GM21381 (cell line): ENCODE results near the gene S100B.

ENCODE experiments used
- ATAC-seq: cut with Tn5 transposase; IDR thresholded peaks from one replicate; pipeline ENCODE4 v1.9.1; 2021; ENCODE audit warnings: mild to moderate bottlenecking, moderate library complexity; ENCODE audit not compliant: unreplicated experiment

Gene S100B

DNA sequence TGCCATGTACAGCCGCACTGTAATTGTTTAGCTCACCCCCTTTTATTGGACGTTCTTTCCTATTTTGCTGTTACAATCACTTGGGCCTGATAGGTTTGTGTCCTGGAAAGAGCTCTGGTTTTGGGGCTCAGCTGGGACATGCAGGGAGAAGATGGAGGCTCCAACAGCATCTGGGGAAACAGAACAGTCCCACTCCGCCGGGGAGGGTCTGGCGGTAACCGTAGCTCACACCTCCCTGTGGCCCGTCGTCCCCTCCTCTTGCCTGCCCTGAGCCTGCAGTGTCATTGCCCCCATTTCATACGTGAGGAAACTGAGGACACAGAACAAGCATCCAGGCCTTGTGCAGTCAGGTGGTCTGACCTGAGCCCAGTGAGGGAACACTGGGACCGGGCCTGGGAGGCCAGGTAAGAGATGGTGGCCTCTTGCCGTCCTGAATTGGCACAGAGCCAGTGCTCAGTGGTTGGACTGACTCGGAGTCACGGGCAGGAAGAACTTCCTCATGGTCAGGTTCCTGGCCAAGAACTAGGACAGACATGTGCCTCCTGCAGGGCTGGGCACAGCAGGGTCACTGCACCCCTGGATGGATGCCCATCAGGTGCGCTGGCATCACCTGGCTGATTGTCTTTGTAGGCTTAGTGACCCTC, 41.8 kb downstream of the S100B start:
- ATAC-seq = no peak

DNA sequence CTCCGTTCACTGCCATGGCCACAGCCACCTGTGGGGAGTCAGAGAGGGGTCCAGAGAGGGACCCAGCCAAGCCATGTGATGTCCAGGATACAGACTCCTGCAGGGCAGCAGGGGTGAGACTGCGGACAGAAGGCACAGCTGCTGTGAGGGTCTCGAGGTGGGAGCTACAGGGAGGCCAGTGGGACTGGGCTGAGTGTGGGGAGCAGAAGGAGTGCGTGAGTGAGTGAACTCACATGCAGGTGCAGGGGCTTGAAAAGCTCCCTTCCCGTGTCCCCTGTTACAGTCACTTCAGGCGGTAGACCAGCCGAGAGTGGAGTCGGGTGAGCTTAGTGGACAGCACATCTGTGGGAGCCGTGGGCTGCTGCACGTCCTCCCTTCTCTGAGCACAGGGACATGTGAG, 42.4 kb downstream of the S100B start:
- ATAC-seq = no peak

DNA sequence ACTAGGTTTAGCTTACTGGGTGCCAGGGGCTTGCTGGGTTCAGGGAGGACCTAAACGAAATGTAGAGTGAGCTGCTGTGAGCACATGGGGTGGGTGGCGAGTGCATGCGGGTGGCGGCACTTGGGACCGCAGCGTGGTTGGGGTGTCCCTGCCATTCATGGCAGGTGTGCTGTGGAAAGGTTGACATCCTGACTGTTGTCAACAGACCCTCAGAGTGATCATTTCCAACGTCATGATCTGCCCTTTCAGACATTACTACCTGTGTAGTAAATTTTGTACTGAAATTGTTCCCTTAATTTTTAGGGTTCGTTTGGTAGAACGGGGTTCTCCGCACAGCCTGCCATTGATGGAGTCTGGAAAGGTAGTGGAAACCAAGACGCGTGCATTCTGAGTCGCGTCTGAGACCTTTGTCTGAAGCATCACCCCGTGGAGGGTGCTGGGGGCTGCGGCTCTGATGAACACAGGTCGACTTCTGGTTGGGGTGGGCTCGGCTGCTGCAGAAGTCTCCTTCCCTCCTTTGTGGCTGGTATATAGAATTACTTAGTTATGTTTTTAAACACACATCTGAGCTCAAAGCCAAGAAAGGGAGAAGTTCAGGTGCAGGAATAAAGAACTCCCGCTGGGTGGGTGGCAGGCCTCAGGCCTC, 43.3 kb downstream of the S100B start:
- no peak for ATAC-seq

DNA sequence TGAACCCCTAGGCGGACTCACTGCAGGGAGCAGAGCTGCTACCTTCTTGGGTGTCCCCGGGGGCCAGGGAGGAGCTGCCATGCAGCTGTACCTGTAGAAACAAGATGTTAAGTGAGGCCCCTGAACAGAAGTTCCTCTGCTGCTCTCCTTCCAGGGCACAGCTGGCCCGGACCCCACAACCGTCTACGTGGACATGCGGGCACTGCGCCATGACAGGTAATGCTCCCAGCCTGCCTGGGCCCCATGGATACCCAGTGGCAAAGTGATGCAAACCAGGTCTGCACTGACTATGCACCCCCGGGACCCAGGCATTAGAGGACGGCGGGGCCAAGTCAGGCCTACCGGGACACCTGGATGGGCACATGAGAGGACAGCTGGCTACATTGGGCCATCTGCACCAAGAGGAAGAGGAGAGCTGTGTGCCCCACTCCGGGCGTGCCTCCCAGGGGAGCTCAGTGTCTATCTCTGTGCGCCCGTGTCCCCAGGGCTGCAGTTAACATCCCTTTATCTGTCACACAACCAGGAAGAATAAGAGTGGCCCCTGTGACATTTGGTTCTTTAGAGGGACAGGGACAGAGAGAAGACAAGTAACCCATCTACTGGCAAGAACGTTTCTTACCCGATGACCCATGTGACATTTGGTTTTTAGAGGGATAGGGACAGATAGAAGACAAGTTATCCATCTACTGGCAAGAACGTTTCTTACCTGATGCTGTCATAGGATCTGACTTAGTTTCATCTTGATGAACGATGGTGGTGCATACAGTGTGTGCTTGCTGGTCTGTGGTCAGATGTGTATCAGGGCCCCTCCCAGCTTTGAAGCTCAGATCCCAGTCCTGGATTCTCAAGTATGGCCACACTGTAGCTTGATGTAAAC, 44.1 kb downstream of the S100B start:
- ATAC-seq = no peak

DNA sequence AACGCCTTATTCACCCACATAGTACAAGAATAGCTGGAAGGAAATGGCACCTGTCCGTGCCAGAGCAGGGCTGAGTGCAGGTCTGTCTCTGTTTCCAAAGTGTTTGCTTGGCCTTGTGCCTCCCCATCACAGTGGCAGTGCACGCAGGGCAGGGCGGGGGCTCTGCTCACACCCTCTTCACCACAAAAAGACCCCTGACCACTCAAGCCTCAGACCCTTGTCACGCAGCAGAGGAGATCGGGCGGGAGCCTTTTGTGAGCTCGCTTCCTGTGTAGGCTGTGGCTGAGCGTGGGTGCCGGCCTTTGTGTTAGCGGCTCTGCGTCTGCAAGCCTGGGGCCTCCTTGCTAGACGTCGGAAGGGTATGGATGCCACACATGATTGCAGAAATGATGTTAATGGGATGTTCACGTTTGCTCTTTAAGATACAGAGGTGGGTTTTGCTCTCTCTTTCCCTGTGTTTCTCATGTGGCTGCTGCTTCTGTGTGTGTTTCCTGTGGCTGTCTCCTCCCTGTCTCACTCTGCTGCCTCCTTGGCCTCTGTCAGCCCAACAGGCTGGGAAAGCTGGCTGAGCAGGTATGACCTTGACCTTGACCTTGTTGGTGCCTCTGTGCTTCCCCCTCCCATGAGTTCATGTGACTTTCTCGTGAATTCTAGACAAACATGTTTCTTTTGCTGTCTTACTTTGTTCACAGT, 45.4 kb downstream of the S100B start:
- no peak for ATAC-seq

DNA sequence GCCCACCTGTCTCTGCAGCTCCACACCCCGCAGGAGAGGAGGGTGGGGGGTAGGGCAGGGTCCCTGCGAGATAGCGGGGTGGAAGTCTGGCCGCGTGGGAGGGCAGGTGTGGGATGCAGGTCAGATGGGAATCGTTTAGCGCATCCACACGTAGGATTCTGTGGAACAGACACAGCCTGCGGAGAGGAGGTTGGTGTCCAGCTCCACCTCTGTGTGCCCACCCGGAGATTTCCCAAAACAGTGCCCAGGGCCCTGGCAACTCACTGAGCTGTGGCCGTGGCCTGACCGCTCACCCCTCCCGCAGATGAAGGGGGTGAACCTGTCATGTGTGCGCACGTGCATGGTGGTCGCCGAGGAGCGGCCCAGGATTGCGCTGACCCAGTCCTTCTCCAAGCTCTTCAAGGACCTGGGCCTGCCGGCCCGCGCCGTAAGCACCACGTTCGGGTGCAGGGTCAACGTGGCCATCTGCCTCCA, 46.9 kb downstream of the S100B start:
- ATAC-seq = no peak

DNA sequence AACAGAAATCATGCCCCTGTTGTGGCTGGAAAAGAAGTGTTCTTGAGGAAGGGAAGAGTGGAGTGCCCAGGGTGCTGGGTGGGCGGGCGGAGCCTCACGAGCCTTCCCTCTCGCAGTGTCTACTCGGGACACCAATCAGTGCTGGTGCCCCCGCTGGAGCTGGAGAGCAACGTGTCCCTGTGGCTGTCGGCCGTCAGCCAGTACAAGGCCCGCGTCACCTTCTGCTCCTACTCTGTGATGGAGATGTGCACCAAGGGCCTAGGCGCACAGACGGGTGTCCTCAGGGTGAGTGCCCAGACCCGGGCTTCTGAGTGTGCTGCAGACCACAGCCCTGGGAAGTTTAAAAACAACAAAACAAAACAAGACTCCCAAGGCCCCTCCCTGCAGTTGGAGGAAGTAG, 47.4 kb downstream of the S100B start:
- ATAC-seq = no peak

DNA sequence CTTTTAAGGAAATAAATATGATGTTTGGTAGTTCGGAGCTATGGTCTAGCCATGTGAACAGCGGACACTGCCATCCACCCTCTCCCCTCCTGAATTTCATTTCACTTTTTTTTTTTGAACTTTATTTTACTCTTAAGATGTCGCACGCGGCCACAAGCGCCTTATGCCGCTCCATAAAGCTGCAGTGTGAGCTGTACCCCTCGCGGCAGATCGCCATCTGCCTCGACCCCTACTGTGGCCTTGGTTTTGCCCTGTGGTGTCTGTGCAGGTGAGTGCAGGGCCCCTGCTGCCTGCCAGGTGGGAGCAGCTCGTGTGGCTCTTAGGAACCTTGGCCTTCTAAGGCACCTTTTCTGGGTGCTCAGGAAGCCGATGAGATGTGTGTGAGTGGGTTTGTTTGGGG, 48.1 kb downstream of the S100B start:
- no peak for ATAC-seq

DNA sequence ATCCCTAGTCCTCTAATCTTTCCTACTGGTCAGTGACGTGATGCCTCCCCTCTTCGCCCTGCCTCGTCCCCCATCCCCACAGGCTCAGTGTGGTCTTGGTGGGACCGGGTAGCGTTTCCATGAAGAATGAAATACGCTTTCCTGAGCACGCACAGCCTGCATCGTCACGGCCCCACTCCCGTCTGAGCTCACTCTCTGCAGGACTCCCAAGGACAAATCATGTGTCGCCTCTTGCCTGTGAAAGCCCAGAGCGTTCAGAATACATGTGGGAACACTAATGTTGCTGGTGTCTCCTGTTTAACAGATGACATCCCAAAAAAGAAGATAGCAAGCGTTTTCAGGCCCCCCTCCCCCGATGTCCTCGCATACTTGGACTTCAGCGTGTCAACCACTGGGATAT, 49.2 kb downstream of the S100B start:
- ATAC-seq = no peak

DNA sequence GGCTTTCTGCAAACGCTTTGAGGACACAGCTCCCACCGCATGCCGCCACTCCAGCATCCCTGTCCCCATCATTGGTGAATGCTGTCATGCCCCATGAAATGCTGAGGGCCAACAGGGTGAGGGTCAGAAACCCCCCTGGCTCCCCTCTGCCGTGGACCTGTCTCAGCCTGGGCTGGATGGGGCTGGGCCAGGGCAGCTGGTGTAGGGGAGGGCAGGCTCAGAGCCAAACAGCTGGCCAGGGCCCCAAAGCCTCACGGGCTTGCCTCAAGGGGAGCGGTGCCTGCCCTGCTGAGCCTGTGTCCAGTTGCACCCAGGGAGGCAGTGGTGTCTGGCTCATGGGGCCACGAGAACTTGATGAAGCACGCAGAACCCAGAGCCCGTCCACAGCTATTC, 49.7 kb downstream of the S100B start:
- no peak for ATAC-seq

DNA sequence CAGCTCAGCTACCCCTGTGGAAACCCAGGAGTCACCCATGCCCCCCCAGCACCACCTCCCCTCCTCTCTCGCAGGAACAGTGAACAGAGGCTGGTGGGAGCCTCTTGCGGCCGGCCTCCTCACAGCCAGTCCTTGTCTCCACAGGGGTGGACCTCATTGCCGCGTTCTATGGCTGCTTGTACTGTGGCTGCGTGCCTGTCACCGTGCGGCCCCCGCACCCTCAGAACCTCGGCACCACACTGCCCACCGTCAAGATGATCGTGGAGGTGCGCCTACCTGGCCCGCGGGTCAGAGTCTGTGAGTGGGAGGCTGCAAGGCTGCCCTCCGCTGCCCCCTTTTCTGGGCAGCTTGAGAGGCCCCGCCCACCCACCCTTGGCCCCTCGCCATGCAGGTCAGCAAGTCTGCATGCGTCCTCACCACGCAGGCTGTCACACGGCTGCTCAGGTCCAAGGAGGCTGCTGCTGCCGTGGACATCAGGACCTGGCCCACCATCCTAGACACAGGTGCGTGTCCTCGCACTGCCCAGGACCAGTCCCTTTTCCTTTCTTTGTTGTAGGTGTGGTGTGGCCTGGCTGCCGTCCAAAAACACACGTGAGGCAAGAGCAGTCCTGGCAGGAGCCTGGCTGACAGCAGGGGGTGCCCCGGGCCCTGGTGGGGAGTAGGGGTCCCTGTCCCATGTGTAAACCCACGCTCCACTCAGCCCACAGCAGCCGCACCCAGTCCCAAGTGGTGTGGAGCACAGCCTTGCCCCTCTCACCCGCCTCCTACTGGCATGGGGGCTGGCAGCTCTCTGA, 50.3 kb downstream of the S100B start:
- no peak for ATAC-seq

DNA sequence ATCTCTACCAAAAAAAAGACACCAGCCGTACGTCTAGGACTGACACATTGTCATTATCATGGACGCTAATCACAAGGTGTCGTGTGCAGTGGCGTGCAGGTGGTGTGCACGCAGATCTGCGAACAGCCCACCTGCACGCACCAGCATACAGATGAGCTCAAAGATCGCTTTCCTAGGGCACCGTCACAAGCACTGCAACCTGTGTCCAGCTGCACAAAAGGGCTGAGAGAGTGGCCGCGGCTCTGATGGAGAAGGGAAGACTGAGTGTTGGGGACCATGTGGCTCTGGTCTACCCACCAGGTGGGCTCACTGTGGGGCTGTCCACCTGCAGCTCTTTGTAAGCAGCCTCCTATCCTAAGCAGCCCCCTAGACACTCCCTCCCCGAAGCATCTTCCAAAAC, 50.9 kb downstream of the S100B start:
- no peak for ATAC-seq

DNA sequence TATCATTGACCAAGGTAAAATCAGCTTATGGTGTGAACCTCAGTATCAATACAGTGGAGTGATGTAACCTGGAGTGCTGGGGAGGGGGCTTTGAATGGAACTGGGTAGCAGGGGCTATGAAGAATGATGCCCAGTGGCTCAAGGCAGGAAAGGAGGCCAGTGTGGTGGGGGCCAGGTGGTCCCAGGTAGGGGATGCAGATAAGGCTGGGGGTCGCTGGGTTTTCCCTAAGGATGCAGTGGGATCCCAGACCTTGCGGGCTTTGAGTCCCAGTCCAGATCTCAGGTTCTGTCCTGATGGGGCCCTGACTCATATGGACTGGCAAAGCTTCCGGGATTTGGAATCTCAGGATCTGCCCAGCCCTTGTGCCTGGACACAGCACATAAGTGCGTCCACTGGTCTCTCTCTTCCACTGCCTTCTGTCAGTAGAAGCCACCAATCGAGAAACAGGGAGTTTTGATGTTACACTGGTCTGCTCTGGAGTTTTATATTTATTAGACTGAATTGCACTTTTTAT, 52.0 kb downstream of the S100B start:
- no peak for ATAC-seq

DNA sequence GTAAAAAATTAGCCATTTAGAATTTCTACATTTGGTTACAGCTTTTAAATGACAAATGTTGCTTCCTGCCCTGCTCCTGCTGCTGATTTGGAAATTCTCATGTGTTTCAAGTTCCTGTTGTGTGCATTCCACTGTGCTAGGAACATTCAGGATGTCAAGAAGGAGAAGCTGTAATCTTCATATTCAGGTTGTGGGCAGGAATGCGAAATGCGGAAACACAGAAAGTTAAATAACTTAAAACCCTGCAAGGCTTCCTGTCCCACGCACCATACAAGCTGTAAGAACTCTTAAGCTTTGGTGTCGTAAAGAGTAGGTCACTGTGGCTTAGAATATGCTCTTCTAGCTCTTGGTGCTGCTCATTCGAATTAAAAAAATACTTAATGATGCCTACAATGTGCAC, 52.6 kb downstream of the S100B start:
- ATAC-seq = no peak

DNA sequence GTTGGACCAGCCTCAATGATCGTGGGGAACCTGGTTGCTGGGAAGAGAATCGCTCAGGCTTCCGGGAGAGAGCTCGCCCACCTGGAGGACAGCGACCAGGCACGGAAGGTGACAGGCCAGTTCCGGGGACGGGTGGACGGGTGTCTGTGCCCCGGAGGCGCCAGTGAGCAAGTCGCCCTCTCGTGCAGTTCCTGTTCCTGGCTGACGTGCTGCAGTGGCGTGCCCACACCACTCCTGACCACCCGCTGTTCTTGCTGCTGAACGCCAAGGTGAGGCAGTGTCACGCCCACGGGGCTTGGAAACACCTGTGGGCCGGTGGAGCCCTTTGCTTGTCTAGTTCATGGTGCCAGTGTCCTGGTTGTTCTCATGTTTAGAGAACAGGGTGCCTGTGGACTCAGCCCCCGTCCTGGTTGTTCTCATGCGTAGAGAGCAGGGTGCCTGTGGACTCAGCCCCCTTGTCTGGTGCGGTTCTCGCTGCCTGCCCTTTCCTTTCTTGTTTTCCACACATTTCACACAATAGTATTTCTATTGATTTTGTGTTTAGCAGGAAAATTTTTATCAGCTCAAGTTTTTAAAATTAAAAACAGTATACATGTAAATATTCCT, 53.1 kb downstream of the S100B start:
- ATAC-seq = no peak

DNA sequence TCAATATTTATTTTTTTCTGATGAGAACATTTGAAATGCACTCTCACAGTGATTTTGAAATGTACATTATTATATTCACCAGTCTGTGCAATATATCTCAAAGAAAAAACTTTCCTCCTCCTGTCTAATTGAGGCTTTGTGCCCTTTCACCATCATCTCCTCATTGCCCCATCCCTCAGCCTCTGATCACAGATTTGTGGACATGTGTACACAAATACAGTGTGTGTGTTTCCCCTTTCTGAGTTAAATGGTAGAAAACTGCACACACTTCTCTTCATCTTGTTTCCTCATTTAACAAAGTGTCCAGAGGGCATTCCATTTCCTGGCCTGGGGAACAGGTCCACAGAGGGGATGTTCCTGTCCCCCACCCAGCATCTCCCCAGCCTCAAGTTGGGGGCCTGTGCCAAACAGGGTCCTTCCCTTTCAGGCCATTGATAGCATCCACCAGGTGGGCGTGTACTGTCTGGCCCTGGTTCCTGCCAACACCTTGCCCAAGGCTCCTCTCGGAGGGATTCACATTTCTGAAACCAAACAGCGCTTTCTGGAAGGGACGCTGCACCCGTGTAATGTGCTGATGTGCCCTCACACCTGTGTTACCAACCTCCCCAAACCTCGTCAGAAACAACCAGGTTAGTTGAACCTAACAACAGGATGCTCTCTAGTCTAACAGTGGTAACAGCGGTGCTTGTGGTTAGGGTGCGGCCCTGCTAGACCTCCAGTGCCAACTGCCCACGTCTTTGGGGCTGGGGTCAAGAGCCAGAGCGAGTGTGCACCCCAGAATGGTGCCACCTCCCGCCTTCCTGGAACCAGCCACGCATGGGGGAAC, 54.6 kb downstream of the S100B start:
- ATAC-seq = no peak

DNA sequence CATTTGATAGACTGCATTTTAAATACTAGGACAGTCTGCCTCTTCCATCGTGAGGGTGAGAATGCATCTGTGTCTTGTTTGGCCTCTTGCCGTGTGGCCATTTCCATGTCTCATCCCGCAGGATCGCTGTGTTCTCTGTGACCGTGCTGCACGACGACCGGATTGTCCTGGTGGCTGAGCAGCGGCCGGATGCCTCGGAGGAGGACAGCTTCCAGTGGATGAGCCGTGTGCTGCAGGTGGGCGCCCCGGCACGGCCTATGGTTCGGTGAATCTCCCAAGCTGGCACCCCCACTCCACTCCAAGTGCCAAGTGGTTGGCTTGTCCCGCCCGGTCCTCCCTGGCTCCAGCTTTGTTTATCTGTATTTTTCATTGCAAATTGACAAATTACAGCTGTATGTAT, 55.2 kb downstream of the S100B start:
- no peak for ATAC-seq
